ENCODE results near the gene PAWR.
"Not testable (repeated sequence)": the region's sequence is repeated elsewhere in the genome, so short reads cannot be mapped to it uniquely, and the experiment has no call there.

Gene PAWR

GRCh38 chr12:79547044-79547734 is 143.6 kb downstream of the PAWR start:
- DNase-seq = no peak

GRCh38 chr12:79546466-79547043 is 144.2 kb downstream of the PAWR start:
- no peak for DNase-seq

GRCh38 chr12:79544439-79544838 is 146.3 kb downstream of the PAWR start:
- DNase-seq = not testable (repeated sequence)

- DNase-seq = no peak
Observed at GRCh38 chr12:79537675-79538074, 153.1 kb downstream of the PAWR start.

GRCh38 chr12:79535751-79536150 is 155.0 kb downstream of the PAWR start:
- DNase-seq = no peak
